Upper lobe of left lung (tissue), 6 donors: ENCODE results near the gene ARF3. TPM values are rescaled to one million over a fixed set of nuclear protein-coding genes. Genes with fewer than 3 reads are reported as not detected.
A peak's percentile ranks its signal among the peaks of the same experiment; 100 is the strongest.

ENCODE experiments used
- ATAC-seq, 2 donors: fragments of 200-7000 bp; cut with Tn5 transposase; one replicate each; pipeline ENCODE4 v1.9.1; 2022; ENCODE audit warnings: mild to moderate bottlenecking in 2 of 2, moderate library complexity in 2 of 2; ENCODE audit not compliant: low FRiP score in 2 of 2
- DNase-seq, 2 donors: peaks; one replicate each; pipeline ENCODE4 v3.0.0-alpha.2; 2019 to 2020
- H3K27ac ChIP-seq, 4 donors: fragments of 200-600 bp; sonication (generic); one replicate each; pipeline ENCODE4 v1.5.1; 2016 to 2019
- H3K27me3 ChIP-seq, 4 donors: fragments of 200-600 bp; sonication (generic); one replicate each; pipeline ENCODE4 v1.5.1; 2017 to 2019
- H3K36me3 ChIP-seq, 4 donors: fragments of 200-600 bp; sonication (generic); one replicate each; pipeline ENCODE4 v1.5.1; 2016 to 2019
- H3K4me1 ChIP-seq, 4 donors: fragments of 200-600 bp; sonication (generic); one replicate each; pipeline ENCODE4 v1.5.1; 2018 to 2019
- H3K4me3 ChIP-seq, 4 donors: fragments of 200-600 bp; sonication (generic); one replicate each; pipeline ENCODE4 v1.5.1; 2017 to 2019; ENCODE audit warnings: mild to moderate bottlenecking in 2 of 4, moderate library complexity in 1 of 4
- H3K9me3 ChIP-seq, 4 donors: fragments of 200-600 bp; sonication (generic); one replicate each; pipeline ENCODE4 v1.5.1; 2018 to 2019
- EP300 ChIP-seq, 4 donors: sonication (generic); formaldehyde crosslinking; IDR thresholded peaks; one replicate each; pipeline ENCODE4 v1.5.1; 2017; ENCODE audit warnings: antibody characterized with exemption in 4 of 4, control low read depth in 2 of 4
- POLR2A ChIP-seq, 4 donors: fragments of 450-650 bp; IDR thresholded peaks; one replicate each; pipeline ENCODE4 v1.5.1; 2016 to 2017; ENCODE audit warnings: antibody characterized with exemption in 4 of 4, mild to moderate bottlenecking in 2 of 4
- POLR2AphosphoS5 ChIP-seq, 2 donors: sonication (generic); formaldehyde crosslinking; IDR thresholded peaks; one replicate each; pipeline ENCODE4 v1.5.1; 2017; ENCODE audit warnings: antibody characterized with exemption in 2 of 2
- WGBS, 2 donors: methylation state at CpG; one replicate each; pipeline ENCODE4 v1.1.5; 2017 to 2018; 5-methylcytosine and 5-hydroxymethylcytosine counted together
- total RNA-seq, 6 donors: library from RNA; depleted of rRNA in 4 of 6; stranded (reverse); fragments of >200 nt in 4 of 6; gene quantifications; one replicate each; pipeline versions ENCODE4 v1.1.0 to v1.2.1, GENCODE V29; 2016 to 2021
- TF ChIP-seq, protein P1 (sequence below), 6 experiments: fragments of 450-650 bp in 4 of 6; fragments of 200-600 bp in 2 of 6; sonication (generic) in 2 of 6; IDR thresholded peaks; one replicate each; pipeline ENCODE4 v1.5.1; 2016 to 2019; ENCODE audit warnings: antibody characterized with exemption in 6 of 6
- donor health status: DM: no; HTN: no; CAD: no; lungs with moderate emphysema.
- donor health status: DM: no; HTN: yes; CAD: no; lungs with severe emphysema.

Gene ARF3
- total RNA-seq, 6 donors from 2014 or later = 67.4 to 178 (median 99.2) TPM

- no peaks in the 10 kb centered on the region for H3K27me3 ChIP-seq
- no peak for ATAC-seq
- H3K4me1 ChIP-seq = no peaks in the 10 kb centered on the region
- no peak for DNase-seq
- H3K27ac ChIP-seq = peak overlapping the region in 1 of 4 donors; percentile 30
- no peaks in the 10 kb centered on the region for H3K9me3 ChIP-seq
- TF ChIP-seq, protein P1, sequence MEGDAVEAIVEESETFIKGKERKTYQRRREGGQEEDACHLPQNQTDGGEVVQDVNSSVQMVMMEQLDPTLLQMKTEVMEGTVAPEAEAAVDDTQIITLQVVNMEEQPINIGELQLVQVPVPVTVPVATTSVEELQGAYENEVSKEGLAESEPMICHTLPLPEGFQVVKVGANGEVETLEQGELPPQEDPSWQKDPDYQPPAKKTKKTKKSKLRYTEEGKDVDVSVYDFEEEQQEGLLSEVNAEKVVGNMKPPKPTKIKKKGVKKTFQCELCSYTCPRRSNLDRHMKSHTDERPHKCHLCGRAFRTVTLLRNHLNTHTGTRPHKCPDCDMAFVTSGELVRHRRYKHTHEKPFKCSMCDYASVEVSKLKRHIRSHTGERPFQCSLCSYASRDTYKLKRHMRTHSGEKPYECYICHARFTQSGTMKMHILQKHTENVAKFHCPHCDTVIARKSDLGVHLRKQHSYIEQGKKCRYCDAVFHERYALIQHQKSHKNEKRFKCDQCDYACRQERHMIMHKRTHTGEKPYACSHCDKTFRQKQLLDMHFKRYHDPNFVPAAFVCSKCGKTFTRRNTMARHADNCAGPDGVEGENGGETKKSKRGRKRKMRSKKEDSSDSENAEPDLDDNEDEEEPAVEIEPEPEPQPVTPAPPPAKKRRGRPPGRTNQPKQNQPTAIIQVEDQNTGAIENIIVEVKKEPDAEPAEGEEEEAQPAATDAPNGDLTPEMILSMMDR (IDR thresholded peaks at IDR 0.05) = no peak
- TF ChIP-seq POLR2AphosphoS5 (IDR thresholded peaks at IDR 0.05) (no peak), POLR2A (IDR thresholded peaks at IDR 0.05) (no peak), EP300 (IDR thresholded peaks at IDR 0.05) (no peak)
- H3K36me3 ChIP-seq = peaks cover 9 to 82% (median 51%) of the 10 kb centered on the region in 4 donors
- no peak overlapping the region for H3K4me3 ChIP-seq
- whole genome bisulfite sequencing, 2 donors = 39 to 54% methylated on average over 2 of the region's 2 CpGs
These were observed 24.4 kb downstream of the ARF3 start for GRCh38 chr12:48932878-48933277.

- H3K9me3 ChIP-seq = no peaks in the 10 kb centered on the region
- TF ChIP-seq POLR2A (IDR thresholded peaks at IDR 0.05) (no peak), POLR2AphosphoS5 (IDR thresholded peaks at IDR 0.05) (no peak)
- TF ChIP-seq, protein P1 (IDR thresholded peaks at IDR 0.05) = no peak
- 86 to 87% methylated on average over 4 of the region's 4 CpGs for WGBS, 2 donors
These were observed 26.8 kb downstream of the ARF3 start for GRCh38 chr12:48930475-48930874.

DNA sequence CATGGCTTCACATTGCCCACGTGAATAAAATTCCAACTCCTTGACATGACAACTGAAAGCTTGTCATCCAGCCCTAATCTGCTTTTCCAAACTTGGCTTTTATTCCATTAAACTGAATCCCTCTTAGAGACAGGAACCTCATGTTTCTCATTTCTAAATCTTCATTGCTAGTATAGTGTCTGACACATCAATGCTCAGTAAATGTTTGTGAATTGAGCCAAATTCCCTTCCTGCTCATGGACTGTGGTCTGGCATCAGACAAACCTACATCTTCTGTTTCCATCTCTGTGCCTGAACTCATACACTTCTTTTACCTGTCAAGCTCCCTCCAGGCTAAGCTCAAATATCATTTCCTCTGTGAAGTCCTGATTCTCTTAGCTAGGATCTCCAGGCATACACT is 27.7 kb downstream of the ARF3 start:
- H3K4me3 ChIP-seq = no peak overlapping the region
- TF ChIP-seq, protein P1 (IDR thresholded peaks at IDR 0.05) = no peak
- TF ChIP-seq POLR2AphosphoS5 (IDR thresholded peaks at IDR 0.05) (no peak), EP300 (IDR thresholded peaks at IDR 0.05) (no peak), POLR2A (IDR thresholded peaks at IDR 0.05) (no peak)
- ATAC-seq = no peak
- no peak overlapping the region for H3K27ac ChIP-seq
- no peaks in the 10 kb centered on the region for H3K27me3 ChIP-seq
- WGBS, 2 donors = 93 to 96% methylated on average over 1 of the region's 1 CpG
- H3K9me3 ChIP-seq = no peaks in the 10 kb centered on the region
- H3K4me1 ChIP-seq = peaks cover 5 to 11% (median 5%) of the 10 kb centered on the region in 4 donors
- DNase-seq = no peak
- H3K36me3 ChIP-seq = peaks cover 4 to 54% (median 28%) of the 10 kb centered on the region in 4 donors

More at GRCh38 chr12:48930475-48930874, 26.8 kb downstream of the ARF3 start:
- H3K27me3 ChIP-seq = no peaks in the 10 kb centered on the region
- peaks cover 4 to 63% (median 34%) of the 10 kb centered on the region in 4 donors for H3K36me3 ChIP-seq
- no peak overlapping the region for H3K27ac ChIP-seq
- H3K4me3 ChIP-seq = no peak overlapping the region
- peaks cover 0 to 4% (median 4%) of the 10 kb centered on the region in 4 donors for H3K4me1 ChIP-seq
- ATAC-seq = no peak
- no peak for DNase-seq

GRCh38 chr12:48927261-48927660 is 30.0 kb downstream of the ARF3 start:
- no peak for TF ChIP-seq POLR2A (IDR thresholded peaks at IDR 0.05)
- TF ChIP-seq POLR2AphosphoS5 (IDR thresholded peaks at IDR 0.05) = no peak
- ATAC-seq (no peak), DNase-seq (no peak)
- Histone ChIP-seq H3K27ac (no peak overlapping the region), H3K4me1 (peaks cover 5 to 15% (median 9%) of the 10 kb centered on the region in 4 donors), H3K27me3 (no peaks in the 10 kb centered on the region), H3K36me3 (peaks cover 4 to 43% (median 11%) of the 10 kb centered on the region in 4 donors), H3K9me3 (no peaks in the 10 kb centered on the region), H3K4me3 (no peak overlapping the region)
- 84 to 88% methylated on average over 2 of the region's 2 CpGs for WGBS, 2 donors

DNA sequence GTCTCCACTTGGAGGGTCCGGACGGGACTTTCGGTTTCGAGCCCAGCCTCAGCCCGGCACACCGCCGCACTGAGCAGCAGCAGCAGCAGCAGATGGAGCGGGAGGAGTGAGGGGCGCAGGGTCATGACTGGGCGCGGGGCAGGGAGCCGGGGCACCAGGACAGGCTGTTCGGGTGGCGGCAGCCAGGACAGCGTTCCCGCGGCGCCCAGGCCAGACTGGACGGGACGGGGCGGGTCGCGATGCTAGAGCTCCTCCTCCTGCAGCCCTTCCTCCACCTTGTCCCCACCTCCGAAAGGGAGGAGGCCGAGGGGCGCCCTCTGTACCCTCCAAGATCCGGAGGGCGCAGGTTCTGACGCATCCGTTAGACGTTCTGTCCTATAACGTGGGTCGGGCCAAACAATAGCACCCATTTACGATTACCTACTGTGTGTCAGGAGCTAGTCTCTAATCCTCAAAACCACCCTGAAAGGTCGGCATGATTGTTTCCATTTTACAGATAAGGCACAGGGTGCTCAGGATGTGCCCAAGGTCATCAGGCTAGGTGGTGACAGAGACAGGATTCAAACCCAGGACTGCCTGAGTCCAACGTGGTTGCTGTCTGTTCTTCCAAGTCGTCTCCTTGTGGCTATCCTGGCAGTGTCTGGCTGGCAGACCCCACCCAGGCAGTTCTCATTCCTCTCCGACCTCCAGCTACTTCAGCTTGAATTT is 31.8 kb downstream of the ARF3 start, which contains the start of gene FKBP11:
FKBP11 (minus strand) TSS at position 189 of the 708 bp plus-strand sequence; CDS start at position 125, 64 bp downstream.
- H3K4me1 ChIP-seq = peaks cover 5 to 15% (median 9%) of the 10 kb centered on the region in 4 donors
- ATAC-seq (peak; percentile 92 to 95), DNase-seq (peak; percentile 71 to 91)
- no peaks in the 10 kb centered on the region for H3K27me3 ChIP-seq
- WGBS, 2 donors = 3 to 45% methylated on average over 5 to 33 of the region's 38 CpGs
- TF ChIP-seq EP300 (IDR thresholded peaks at IDR 0.05) = no peak
- TF ChIP-seq POLR2A (IDR thresholded peaks at IDR 0.05) = peak in 3 of 4 donors; percentile 17 to 73 (median 25)
- TF ChIP-seq POLR2AphosphoS5 (IDR thresholded peaks at IDR 0.05) = peak; percentile 67 to 73
- TF ChIP-seq, protein P1 (IDR thresholded peaks at IDR 0.05) = peak in 1 of 6 experiments; percentile 13
- H3K27ac ChIP-seq = peak within 1 kb of the TSS; percentile 16 to 90 (median 82)
- peaks cover 2 to 30% (median 8%) of the 10 kb centered on the region in 4 donors for H3K36me3 ChIP-seq
- peak within 1 kb of the TSS; percentile 71 to 88 (median 76) for H3K4me3 ChIP-seq
- H3K9me3 ChIP-seq = no peaks in the 10 kb centered on the region
